ENCODE data around the gene TACR1.

Gene TACR1

GRCh38 chr2:75007061-75007460, 192.3 kb downstream of the TACR1 start:
- no peak for DNase-seq

- DNase-seq = no peak
These were observed 193.3 kb downstream of the TACR1 start for GRCh38 chr2:75006041-75006440.

- DNase-seq = no peak
These were observed 195.5 kb downstream of the TACR1 start for GRCh38 chr2:75003773-75004172.

GRCh38 chr2:75003276-75003675, 196.0 kb downstream of the TACR1 start:
- DNase-seq = no peak

GRCh38 chr2:75002007-75002406, 197.3 kb downstream of the TACR1 start:
- DNase-seq = no peak

- no peak for DNase-seq
These were observed 199.9 kb downstream of the TACR1 start for GRCh38 chr2:74999468-74999867.

Data from stimulated activated CD8-positive, alpha-beta memory T cell treated with anti-CD3 and anti-CD28 coated beads, Interleukin-4, amount 100 ng/mL, for 48 hours (primary cell).